A673 (cell line): ENCODE measurements around the gene KIF12. TPM values are rescaled to one million over a fixed set of nuclear protein-coding genes. Genes with fewer than 3 reads are reported as not detected.

ENCODE experiments used
- BruUV-seq: library from RNA; stranded (reverse); fragments of 400-500 nt; replicated peaks from 2 replicates; lab custom pipeline; 2021; lab: Mats Ljungman, UMichigan
- CTCF ChIA-PET: fragments of 300-600 bp; sonication (Branson Sonifier 250); formaldehyde crosslinking; loops from one replicate; lab custom pipeline; 2022; ENCODE audit warnings: antibody characterized with exemption; lab: Charles Lee
- POLR2A ChIA-PET: fragments of 300-600 bp; sonication (Branson Sonifier 250); formaldehyde crosslinking; loops from one replicate; lab custom pipeline; 2022; ENCODE audit warnings: antibody characterized with exemption; ENCODE audit not compliant: low non-redundant PET; lab: Charles Lee
- DNase-seq: peaks from one replicate; pipeline ENCODE4 v3.0.0-alpha.2; 2015; ENCODE audit warnings: low spot score
- H3K27ac ChIP-seq: fragments of 200-600 bp; sonication (generic); 2 replicates; pipeline ENCODE4 v1.5.1; 2016; ENCODE audit warnings: mixed run types, low read depth, mild to moderate bottlenecking, mixed read lengths, antibody characterized with exemption, low read length; ENCODE audit not compliant: poor library complexity, severe bottlenecking
- H3K27me3 ChIP-seq: fragments of 200-600 bp; sonication (generic); replicated peaks from 2 replicates; pipeline ENCODE4 v1.6.1; 2017; ENCODE audit warnings: mixed run types, low read depth, mild to moderate bottlenecking, mixed read lengths, antibody characterized with exemption, low read length; ENCODE audit not compliant: insufficient read depth, poor library complexity
- H3K36me3 ChIP-seq: fragments of 200-600 bp; sonication (generic); 2 replicates; pipeline ENCODE4 v1.6.1; 2016; ENCODE audit warnings: mixed run types, mild to moderate bottlenecking, mixed read lengths, antibody characterized with exemption, low read length; ENCODE audit not compliant: insufficient read depth, poor library complexity, severe bottlenecking
- H3K4me1 ChIP-seq: fragments of 200-600 bp; sonication (generic); 2 replicates; pipeline ENCODE4 v1.6.1; 2017; ENCODE audit warnings: mixed run types, mild to moderate bottlenecking, mixed read lengths, antibody characterized with exemption, low read length; ENCODE audit not compliant: insufficient read depth, poor library complexity, severe bottlenecking
- H3K4me3 ChIP-seq: fragments of 200-600 bp; sonication (generic); 2 replicates; pipeline ENCODE4 v1.5.1; 2016; ENCODE audit warnings: low read depth, mixed run types, mild to moderate bottlenecking, mixed read lengths, low read length; ENCODE audit not compliant: poor library complexity, severe bottlenecking
- H3K9me3 ChIP-seq: fragments of 200-600 bp; sonication (generic); 2 replicates; pipeline ENCODE4 v1.6.1; 2016; ENCODE audit warnings: mixed run types, low read depth, mild to moderate bottlenecking, mixed read lengths, antibody characterized with exemption, low read length; ENCODE audit not compliant: poor library complexity, severe bottlenecking
- CTCF ChIP-seq: fragments of 300-800, 200-600 bp; sonication (generic); conservative IDR thresholded peaks from 2 replicates; pipeline ENCODE4 v1.5.1; 2017; ENCODE audit warnings: low read depth, mild to moderate bottlenecking, antibody characterized with exemption, low read length, moderate library complexity, mixed read lengths
- EZH2 ChIP-seq: fragments of 200-600 bp; sonication (generic); IDR thresholded peaks from 2 replicates; pipeline ENCODE4 v1.6.1; 2017; ENCODE audit warnings: borderline replicate concordance, low read depth, mild to moderate bottlenecking, mixed read lengths, antibody characterized with exemption, low read length; ENCODE audit not compliant: poor library complexity, severe bottlenecking
- intact Hi-C: fragments of 100-400 bp; cut with micrococcal nuclease; formaldehyde crosslinking; loops from one replicate; pipeline ENCODE4 v1.10.0; 2022; ENCODE audit not compliant: unreplicated experiment
- total RNA-seq: library from RNA; stranded (reverse); gene quantifications from 2 replicates; pipeline ENCODE4 v1.2.3, GENCODE V29; 2021

Gene KIF12
- total RNA-seq, 1 experiment from 2014 or later = not detected

- H3K36me3 ChIP-seq = peaks cover 16% of the 10 kb centered on the region
Measured at GRCh38 chr9:114048533-114049415, 50.3 kb downstream of the KIF12 start.

GRCh38 chr9:114047717-114048116 is 51.4 kb downstream of the KIF12 start:
- TF ChIP-seq EZH2 = no peak
- peak; percentile 34; the same call in 1 of the 2 replicates for TF ChIP-seq CTCF
- no peaks in the 10 kb centered on the region for H3K4me1 ChIP-seq
- intact Hi-C loops = loop anchor here (2.0 kb wide), 1 partner anchor 241 kb away; no protein-coding TSS in a partner anchor
- POLR2A ChIA-PET = no interaction called here
- CTCF ChIA-PET = no interaction called here
- no peak overlapping the region for H3K27ac ChIP-seq
- peaks cover 16% of the 10 kb centered on the region for H3K36me3 ChIP-seq
- BruUV-seq = no TSS peak
- no peaks in the 10 kb centered on the region for H3K27me3 ChIP-seq
- H3K9me3 ChIP-seq = no peaks in the 10 kb centered on the region
- H3K4me3 ChIP-seq = no peak overlapping the region
- peak; percentile 26 for DNase-seq

More at GRCh38 chr9:114048533-114049415, 50.3 kb downstream of the KIF12 start:
- Histone ChIP-seq H3K4me3 (no peak overlapping the region), H3K27ac (no peak overlapping the region), H3K27me3 (no peaks in the 10 kb centered on the region), H3K9me3 (no peaks in the 10 kb centered on the region), H3K4me1 (no peaks in the 10 kb centered on the region)
- intact Hi-C loops = no loop called here
- no peak for TF ChIP-seq EZH2
- POLR2A ChIA-PET = no interaction called here
- CTCF ChIA-PET = no interaction called here
- no TSS peak for BruUV-seq
- no peak for DNase-seq

GRCh38 chr9:114046875-114047274 is 52.2 kb downstream of the KIF12 start:
- Histone ChIP-seq H3K4me1 (no peaks in the 10 kb centered on the region), H3K36me3 (peaks cover 16% of the 10 kb centered on the region), H3K9me3 (no peaks in the 10 kb centered on the region), H3K27me3 (no peaks in the 10 kb centered on the region), H3K4me3 (no peak overlapping the region), H3K27ac (no peak overlapping the region)
- ChIA-PET CTCF (no interaction called here), POLR2A (no interaction called here)
- TF ChIP-seq CTCF = no peak
- no peak for TF ChIP-seq EZH2
- intact Hi-C loops = loop anchor here (2.0 kb wide), 1 partner anchor 240 kb away; no protein-coding TSS in a partner anchor
- BruUV-seq = no TSS peak
- DNase-seq = no peak
